NCI-H748 (cell line): ENCODE data around the gene ABLIM3.

ENCODE experiments used
- DNase-seq: peaks from one replicate; lab custom pipeline; 2025; ENCODE audit not compliant: unreplicated experiment; lab: John Stamatoyannopoulos, UW

The ABLIM3 gene

DNA sequence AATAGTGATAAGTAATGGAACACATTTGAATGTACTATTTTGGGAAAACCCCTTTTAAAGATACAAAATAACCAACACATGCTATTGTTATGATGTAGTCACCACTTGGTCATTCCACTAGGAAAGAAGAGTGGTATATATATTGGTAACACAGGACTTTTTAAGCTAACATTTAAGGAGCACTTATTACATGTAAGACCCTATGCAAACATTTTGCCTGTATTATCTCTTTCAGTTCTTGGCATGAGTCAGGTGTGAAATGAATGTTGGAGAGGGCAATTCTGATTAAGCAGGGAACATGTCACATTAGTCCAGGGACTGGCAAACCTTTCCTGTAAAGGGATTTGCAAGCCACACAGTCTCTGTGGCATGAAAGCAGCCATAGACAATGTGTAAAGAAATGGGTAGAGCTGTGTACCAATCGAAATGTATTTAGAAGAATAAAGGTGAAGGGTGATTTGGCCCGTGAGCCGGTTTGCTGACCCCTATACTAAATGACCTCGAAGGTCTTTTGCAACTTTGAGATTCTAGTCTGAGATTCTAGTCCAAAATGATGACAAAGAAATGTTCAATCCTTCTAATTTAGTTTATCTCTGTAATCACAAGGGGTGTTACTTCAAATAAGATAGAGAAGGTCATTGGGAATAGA lies 15.3 kb downstream of the ABLIM3 start:
- no peak for DNase-seq

DNA sequence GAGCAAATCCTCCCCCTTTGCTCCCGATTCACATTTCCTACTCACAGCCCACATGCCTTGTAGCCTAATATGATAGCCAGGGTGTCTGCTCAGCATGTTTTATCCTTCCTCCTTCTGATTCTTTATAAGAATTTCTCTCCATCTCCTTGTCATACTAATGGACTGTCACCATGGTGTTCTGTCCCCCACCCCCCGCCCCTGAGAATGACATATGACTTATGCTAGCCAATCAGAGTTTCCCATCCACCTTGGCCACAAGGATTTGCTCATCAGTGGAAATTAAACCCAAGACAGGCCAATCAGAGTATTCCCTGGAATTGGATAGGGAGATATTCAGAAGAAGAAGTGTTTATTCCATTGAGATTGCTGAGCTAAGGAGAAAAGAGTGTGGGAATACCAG lies 16.0 kb downstream of the ABLIM3 start:
- DNase-seq = no peak

DNA sequence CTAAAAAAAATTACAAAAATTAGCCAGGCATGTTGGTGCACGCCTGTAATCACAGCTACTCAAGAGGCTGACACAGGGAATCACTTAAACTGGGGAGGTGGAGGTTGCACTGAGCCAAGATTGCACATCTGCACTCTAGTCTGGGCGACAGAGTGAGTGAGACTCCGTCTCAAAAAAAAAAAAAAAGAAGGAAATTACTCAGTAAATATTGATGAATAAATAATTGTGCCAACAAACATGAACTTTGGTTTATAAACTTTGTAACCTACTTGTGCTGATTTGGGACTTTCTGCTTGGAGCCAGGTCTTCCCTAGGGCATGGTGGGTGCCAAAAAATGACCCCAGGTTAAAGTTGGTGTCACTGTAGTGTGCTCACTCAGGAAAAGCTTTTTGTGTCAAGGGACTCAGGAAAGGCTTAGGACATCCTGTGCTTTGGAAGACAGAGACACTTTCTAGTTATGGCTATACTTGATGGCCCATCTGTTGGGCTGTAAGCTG lies 19.0 kb downstream of the ABLIM3 start:
- no peak for DNase-seq

- no peak for DNase-seq
These were observed 19.9 kb downstream of the ABLIM3 start for GRCh38 chr5:149161026-149161687.

DNA sequence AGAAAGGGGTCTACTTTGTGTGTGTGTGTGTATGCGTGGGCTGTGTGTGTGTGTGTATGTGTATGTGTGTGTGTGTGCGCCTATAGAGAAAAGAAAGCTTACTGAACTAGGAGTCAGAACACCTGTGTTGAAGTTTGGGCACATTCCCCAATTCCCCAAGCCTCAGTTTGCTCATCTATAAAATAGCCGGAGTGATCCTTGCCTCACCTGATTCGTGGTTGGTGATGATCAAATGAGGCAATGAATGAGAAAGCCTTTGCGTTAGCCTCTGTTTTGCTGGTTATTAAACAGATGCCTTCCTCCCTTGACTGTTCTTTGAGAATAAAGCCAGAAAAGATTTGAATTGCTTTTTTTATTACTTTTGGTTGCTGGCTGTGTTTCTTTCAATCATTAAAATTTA lies 20.6 kb downstream of the ABLIM3 start:
- no peak for DNase-seq

DNA sequence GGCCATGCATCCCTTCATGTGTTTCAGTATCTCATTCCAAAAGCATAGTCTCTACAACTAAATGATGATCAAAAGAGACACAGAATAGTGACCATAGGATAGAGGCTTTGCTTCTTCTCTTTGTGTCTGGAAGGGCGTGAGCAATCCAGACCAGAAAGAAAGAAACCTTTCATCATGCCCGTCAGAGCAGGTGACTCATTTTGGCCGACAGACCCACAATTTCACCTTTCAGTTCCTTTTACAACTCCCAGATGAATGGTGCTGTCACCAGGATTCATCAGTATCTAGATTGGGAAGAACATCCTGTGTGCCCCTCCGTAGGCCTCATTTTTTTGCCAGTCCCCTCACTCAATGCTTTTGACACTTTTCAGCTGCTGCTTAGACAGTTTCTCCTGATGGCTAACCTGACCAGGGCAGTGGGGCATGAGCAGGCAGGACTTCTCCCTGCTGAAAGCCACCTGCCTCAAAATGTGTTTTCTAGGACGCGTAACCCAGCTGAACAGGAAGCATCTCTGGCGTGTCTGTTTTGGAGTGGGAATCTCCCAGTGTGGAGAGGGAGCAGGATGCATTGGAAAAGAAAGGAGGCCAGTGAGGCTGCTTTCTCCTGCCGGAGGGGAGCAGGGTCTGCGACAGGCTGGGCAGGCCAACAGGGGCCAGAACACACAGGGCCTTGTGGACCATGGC lies 21.2 kb downstream of the ABLIM3 start:
- no peak for DNase-seq

GRCh38 chr5:149164731-149165130 lies 23.4 kb downstream of the ABLIM3 start:
- no peak for DNase-seq

- DNase-seq = no peak
These were observed 24.8 kb downstream of the ABLIM3 start for GRCh38 chr5:149166128-149166527.

- no peak for DNase-seq
These were observed 25.4 kb downstream of the ABLIM3 start for GRCh38 chr5:149166591-149167100.

- no peak for DNase-seq
These were observed 27.1 kb downstream of the ABLIM3 start for GRCh38 chr5:149168276-149168906.

DNA sequence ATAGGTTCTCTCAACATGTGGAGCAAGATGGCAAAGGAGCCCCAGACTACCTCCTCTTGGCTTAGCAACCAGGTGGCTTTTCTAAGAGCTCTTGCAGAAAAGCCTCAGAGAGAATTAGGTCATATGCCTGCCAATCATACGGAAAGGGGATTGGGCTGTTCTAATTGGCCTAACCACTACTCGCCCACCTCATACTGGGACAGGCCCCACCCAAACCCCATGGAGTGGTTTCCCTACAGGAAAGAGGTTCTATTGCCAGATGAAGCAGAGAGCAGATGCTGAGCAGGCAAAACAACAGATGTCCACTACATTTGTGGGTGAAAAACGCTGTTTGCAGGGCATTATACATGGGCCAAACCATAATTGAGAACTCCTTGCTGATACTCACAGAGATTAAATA lies 29.0 kb downstream of the ABLIM3 start:
- no peak for DNase-seq

DNA sequence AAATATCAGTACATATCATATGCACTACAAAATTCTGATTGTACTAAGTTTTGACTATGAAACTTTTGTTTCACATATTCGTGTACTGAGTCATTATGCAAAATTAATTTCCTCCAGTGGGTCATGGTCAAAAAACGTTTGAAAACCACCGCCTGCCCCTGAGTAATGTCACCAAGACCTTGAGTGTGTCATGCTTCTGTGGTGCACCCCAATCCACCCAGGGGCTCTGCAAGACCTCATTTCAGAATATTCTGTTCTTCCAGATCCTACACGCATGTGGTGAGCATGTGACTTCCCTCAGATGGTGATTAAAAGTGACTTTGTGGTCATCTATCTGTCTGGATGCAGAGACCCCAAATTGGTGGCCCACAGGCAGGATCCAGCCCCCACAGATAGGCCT lies 31.0 kb downstream of the ABLIM3 start:
- DNase-seq = no peak

- no peak for DNase-seq
These were observed 31.6 kb downstream of the ABLIM3 start for GRCh38 chr5:149172709-149173505.

DNA sequence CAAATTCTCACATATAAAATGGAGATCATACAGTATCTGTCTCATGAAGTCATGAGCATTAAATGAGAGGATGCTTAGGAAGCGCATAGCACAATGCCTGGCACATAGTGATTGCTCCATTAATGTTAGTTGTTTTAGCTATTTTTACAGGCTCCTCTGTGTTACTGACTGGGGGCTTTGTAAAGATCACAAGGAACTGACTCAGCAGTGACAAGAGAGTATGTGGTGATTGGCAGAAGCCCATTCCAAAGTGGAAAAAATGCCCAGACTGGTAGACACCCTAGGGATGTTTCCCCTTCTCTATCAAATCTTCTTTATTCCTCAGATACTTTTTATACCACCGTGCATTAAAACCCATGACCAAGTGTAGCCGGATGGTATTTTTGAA lies 33.5 kb downstream of the ABLIM3 start:
- DNase-seq = no peak

- DNase-seq = no peak
These were observed 34.2 kb downstream of the ABLIM3 start for GRCh38 chr5:149175346-149176105.

DNA sequence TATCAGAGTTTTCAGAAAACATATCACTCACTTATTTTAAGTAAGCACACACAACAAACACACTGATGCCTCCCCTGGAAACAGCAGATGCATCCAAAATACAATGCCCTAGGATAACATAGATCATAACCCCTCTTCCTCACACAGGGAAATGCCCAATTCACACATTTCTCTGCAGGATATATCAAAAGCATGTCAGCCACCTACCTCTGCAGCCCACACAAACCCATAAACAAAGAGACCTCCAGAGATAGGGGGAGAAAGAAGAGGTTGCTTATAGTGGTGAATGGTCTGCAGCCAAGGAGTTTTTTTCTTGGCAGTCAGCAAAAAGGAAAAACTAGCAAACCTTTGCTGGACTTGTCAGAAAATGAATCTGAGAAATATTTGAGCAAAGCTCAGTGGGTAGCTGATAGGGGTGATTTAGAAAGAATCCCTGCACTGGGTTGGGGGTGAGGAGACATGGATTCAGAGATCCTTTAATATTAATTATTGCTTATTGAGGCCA lies 36.1 kb downstream of the ABLIM3 start:
- DNase-seq = no peak

- DNase-seq = no peak
These were observed 36.7 kb downstream of the ABLIM3 start for GRCh38 chr5:149177911-149178565.

- DNase-seq = no peak
These were observed 40.4 kb downstream of the ABLIM3 start for GRCh38 chr5:149181732-149182131.

DNA sequence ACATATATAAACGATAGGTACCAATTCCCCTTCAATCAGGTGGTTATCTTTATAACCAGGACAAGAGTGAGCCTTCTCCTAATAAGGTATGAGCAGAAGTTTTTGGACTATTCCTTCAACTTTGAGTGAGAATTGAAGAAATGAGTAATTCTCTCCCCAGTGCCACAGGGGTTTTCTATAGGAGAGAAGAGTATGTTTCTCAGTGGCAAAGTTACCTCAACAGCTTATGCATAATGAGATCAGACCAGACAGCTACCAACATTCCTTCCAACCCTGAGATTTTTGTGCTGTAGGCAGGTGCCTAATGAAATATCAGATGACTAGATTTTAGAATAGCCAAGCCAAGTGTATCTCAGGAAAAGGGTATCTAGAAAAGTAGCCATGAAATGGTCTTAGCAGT lies 40.9 kb downstream of the ABLIM3 start:
- DNase-seq = no peak
